Regular cardiac myocyte (primary cell): ENCODE data around the gene DDN. TPM values are rescaled to one million over a fixed set of nuclear protein-coding genes. Genes with fewer than 3 reads are reported as not detected.

Experiments
- total RNA-seq: library from RNA; depleted of rRNA; stranded (reverse); fragments of >200 nt; gene quantifications from 2 replicates; pipeline ENCODE4 v1.2.3, GENCODE V29; 2014

Gene DDN
- total RNA-seq: 0.28 and 0.38 TPM in 2 replicates

GRCh38 chr12:48999371-49000131, at the start of gene DDN:
Gene DDN, minus strand, starts transcription at chr12:48999375. Its CDS starts 88 bp downstream, at chr12:48999287.

GRCh38 chr12:49018261-49019119, 19.3 kb upstream of the DDN start, which contains the start of gene PRKAG1:
Gene PRKAG1, minus strand, starts transcription at chr12:49018776. Its CDS starts 36 bp downstream, at chr12:49018740.

GRCh38 chr12:48978291-48978740, 20.9 kb downstream of the DDN start, which contains the start of gene WNT1:
Gene WNT1, plus strand, starts transcription at chr12:48978322. Its CDS starts 329 bp downstream, at chr12:48978651.

GRCh38 chr12:48957141-48958048, 41.8 kb downstream of the DDN start, which contains the start of gene ARF3:
Gene ARF3, minus strand, starts transcription at chr12:48957487. Its CDS starts 16,392 bp downstream, at chr12:48941095.

Other genes with a start within 250 kb of the DDN start
- gene ADCY6, start 210.3 kb downstream of the DDN start, total RNA-seq: 48.9 and 76.4 TPM in 2 replicates
- 10.1 and 10.7 TPM in 2 replicates for gene CACNB3, start 180.9 kb downstream of the DDN start, total RNA-seq
- gene DDX23, start 147.2 kb downstream of the DDN start, total RNA-seq: 76.7 and 104 TPM in 2 replicates
- gene RND1, start 133.5 kb downstream of the DDN start, total RNA-seq: 0.19 and 0.28 TPM in 2 replicates
- 26.8 and 38.9 TPM in 2 replicates for gene FKBP11, start 73.9 kb downstream of the DDN start, total RNA-seq
- gene ARF3, start 41.9 kb downstream of the DDN start, total RNA-seq: 28.2 and 48.5 TPM in 2 replicates
- under 0.01 TPM in 2 replicates for gene WNT10B, start 27.6 kb downstream of the DDN start, total RNA-seq
- not detected in 2 replicates for gene WNT1, start 21.1 kb downstream of the DDN start, total RNA-seq
- gene PRKAG1, start 19.4 kb upstream of the DDN start, total RNA-seq: 63.5 and 69.3 TPM in 2 replicates
- 19.7 and 25.9 TPM in 2 replicates for gene KMT2D, start 61.4 kb upstream of the DDN start, total RNA-seq
- 0.56 and 1.2 TPM in 2 replicates for gene RHEBL1, start 70.6 kb upstream of the DDN start, total RNA-seq
- gene DHH, start 95.4 kb upstream of the DDN start, total RNA-seq: 0.19 TPM in 1 of 2 replicates, not detected in the other
- gene LMBR1L, start 111.5 kb upstream of the DDN start, total RNA-seq: 60.6 and 66.2 TPM in 2 replicates
- gene TUBA1B, start 132.0 kb upstream of the DDN start, total RNA-seq: 957 and 3,447 TPM in 2 replicates
- 439 and 1,042 TPM in 2 replicates for gene TUBA1A, start 189.7 kb upstream of the DDN start, total RNA-seq